Measurements from ENCODE around the gene RNASE7. TPM values are rescaled to one million over a fixed set of nuclear protein-coding genes. Genes with fewer than 3 reads are reported as not detected.

Gene RNASE7
- total RNA-seq: not detected in 2 replicates

GRCh38 chr14:21041676-21042433 lies at the start of gene RNASE7:
Gene RNASE7 (plus strand): TSS chr14:21042362. CDS start chr14:21042993, 631 bp downstream.

GRCh38 chr14:20998674-20999366 lies 43.3 kb upstream of the RNASE7 start, which contains the start of gene SLC39A2:
Gene SLC39A2 (plus strand): TSS chr14:20999293. CDS start chr14:20999447, 154 bp downstream.

GRCh38 chr14:21024585-21025370 lies 17.4 kb upstream of the RNASE7 start, which contains the start of gene NDRG2:
Gene NDRG2 (minus strand): TSS chr14:21025061. CDS start chr14:21023315, 1,746 bp downstream.

GRCh38 chr14:21029917-21030316 lies 12.2 kb upstream of the RNASE7 start, which contains the start of gene TPPP2:
Gene TPPP2 (plus strand): TSS chr14:21030217. CDS start chr14:21030582, 365 bp downstream.

GRCh38 chr14:21034707-21035106 lies 7.5 kb upstream of the RNASE7 start, which contains the start of gene RNASE13:
Gene RNASE13 (minus strand): TSS chr14:21034807. CDS start chr14:21034288, 519 bp downstream.

GRCh38 chr14:21057803-21058675 lies 15.9 kb downstream of the RNASE7 start, which contains the start of gene RNASE8:
Gene RNASE8 (plus strand): TSS chr14:21057822. CDS start chr14:21057893, 71 bp downstream.

GRCh38 chr14:21070083-21070609 lies 28.0 kb downstream of the RNASE7 start, which contains the start of gene ARHGEF40:
Gene ARHGEF40 (plus strand): TSS chr14:21070304. CDS start chr14:21070397, 93 bp downstream.

Other genes with a start within 250 kb of the RNASE7 start
- gene RNASE1, start 239.5 kb upstream of the RNASE7 start, total RNA-seq: 1.3 TPM in 1 of 2 replicates, not detected in the other
- gene RNASE3, start 151.0 kb upstream of the RNASE7 start, total RNA-seq: not detected in 2 replicates
- not detected in 2 replicates for gene RNASE2, start 86.9 kb upstream of the RNASE7 start, total RNA-seq
- gene METTL17, start 52.4 kb upstream of the RNASE7 start, total RNA-seq: 62.7 and 74.7 TPM in 2 replicates
- gene SLC39A2, start 43.1 kb upstream of the RNASE7 start, total RNA-seq: not detected in 2 replicates
- 26.8 and 27.2 TPM in 2 replicates for gene NDRG2, start 17.3 kb upstream of the RNASE7 start, total RNA-seq
- gene TPPP2, start 12.1 kb upstream of the RNASE7 start, total RNA-seq: not detected in 2 replicates
- gene RNASE13, start 7.6 kb upstream of the RNASE7 start, total RNA-seq: not detected in 2 replicates
- not detected in 2 replicates for gene RNASE8, start 15.5 kb downstream of the RNASE7 start, total RNA-seq
- gene ARHGEF40, start 27.9 kb downstream of the RNASE7 start, total RNA-seq: 32.8 and 38.5 TPM in 2 replicates
- 8.6 and 17.2 TPM in 2 replicates for gene ZNF219, start 56.3 kb downstream of the RNASE7 start, total RNA-seq
- gene TMEM253, start 58.7 kb downstream of the RNASE7 start, total RNA-seq: not detected in 2 replicates
- not detected in 2 replicates for gene OR5AU1, start 113.7 kb downstream of the RNASE7 start, total RNA-seq
- 411 and 489 TPM in 2 replicates for gene HNRNPC, start 227.1 kb downstream of the RNASE7 start, total RNA-seq
- 0.12 and 0.17 TPM in 2 replicates for gene RPGRIP1, start 237.7 kb downstream of the RNASE7 start, total RNA-seq